Measurements from ENCODE around the gene SORBS1.
"Not testable (repeated sequence)": the region's sequence is repeated elsewhere in the genome, so short reads cannot be mapped to it uniquely, and the experiment has no call there.

The SORBS1 gene

GRCh38 chr10:95493862-95494261 lies 67.3 kb downstream of the SORBS1 start:
- DNase-seq (ENCODE audit: low spot score) (no peak), FAIRE-seq (no peak)

GRCh38 chr10:95487994-95488393 lies 73.2 kb downstream of the SORBS1 start:
- no peak for FAIRE-seq

GRCh38 chr10:95485056-95485844 lies 75.9 kb downstream of the SORBS1 start:
- DNase-seq (ENCODE audit: low spot score) = peak; percentile 60
- FAIRE-seq = peak; percentile 88

More at GRCh38 chr10:95487994-95488393, 73.2 kb downstream of the SORBS1 start:
- no peak for DNase-seq (ENCODE audit: low spot score)

GRCh38 chr10:95482501-95483233 lies 78.5 kb downstream of the SORBS1 start:
- no peak for FAIRE-seq
- no peak for DNase-seq (ENCODE audit: low spot score)

- DNase-seq (ENCODE audit: low spot score) (no peak), FAIRE-seq (no peak)
Measured at GRCh38 chr10:95480901-95481491, 80.2 kb downstream of the SORBS1 start.

- no peak for DNase-seq (ENCODE audit: low spot score)
- FAIRE-seq = no peak
Measured at GRCh38 chr10:95480102-95480900, 80.9 kb downstream of the SORBS1 start.

- DNase-seq (ENCODE audit: low spot score) (no peak), FAIRE-seq (no peak)
Measured at GRCh38 chr10:95478935-95479334, 82.2 kb downstream of the SORBS1 start.

- FAIRE-seq (no peak), DNase-seq (ENCODE audit: low spot score) (no peak)
Measured at GRCh38 chr10:95478185-95478584, 83.0 kb downstream of the SORBS1 start.

- FAIRE-seq = no peak
Measured at GRCh38 chr10:95477175-95477520, 84.0 kb downstream of the SORBS1 start.

GRCh38 chr10:95476469-95477174 lies 84.5 kb downstream of the SORBS1 start:
- DNase-seq (ENCODE audit: low spot score) (no peak), FAIRE-seq (no peak)

More at GRCh38 chr10:95477175-95477520, 84.0 kb downstream of the SORBS1 start:
- no peak for DNase-seq (ENCODE audit: low spot score)

GRCh38 chr10:95475827-95476468 lies 85.2 kb downstream of the SORBS1 start:
- DNase-seq (ENCODE audit: low spot score) (no peak), FAIRE-seq (no peak)

- FAIRE-seq (no peak), DNase-seq (ENCODE audit: low spot score) (no peak)
Measured at GRCh38 chr10:95475003-95475383, 86.2 kb downstream of the SORBS1 start.

- FAIRE-seq (no peak), DNase-seq (ENCODE audit: low spot score) (no peak)
Measured at GRCh38 chr10:95474228-95475002, 86.8 kb downstream of the SORBS1 start.

- FAIRE-seq = no peak
- no peak for DNase-seq (ENCODE audit: low spot score)
Measured at GRCh38 chr10:95472304-95473088, 88.7 kb downstream of the SORBS1 start.

- no peak for FAIRE-seq
Measured at GRCh38 chr10:95469676-95470075, 91.5 kb downstream of the SORBS1 start.

GRCh38 chr10:95469251-95469650 lies 91.9 kb downstream of the SORBS1 start:
- no peak for FAIRE-seq

More at GRCh38 chr10:95469676-95470075, 91.5 kb downstream of the SORBS1 start:
- no peak for DNase-seq (ENCODE audit: low spot score)

GRCh38 chr10:95467642-95468041 lies 93.5 kb downstream of the SORBS1 start:
- DNase-seq (ENCODE audit: low spot score); FAIRE-seq: not testable (repeated sequence)

More at GRCh38 chr10:95469251-95469650, 91.9 kb downstream of the SORBS1 start:
- DNase-seq (ENCODE audit: low spot score) = no peak

GRCh38 chr10:95467162-95467599 lies 94.0 kb downstream of the SORBS1 start:
- FAIRE-seq = no peak
- no peak for DNase-seq (ENCODE audit: low spot score)

- FAIRE-seq = no peak
Measured at GRCh38 chr10:95466436-95466835, 94.7 kb downstream of the SORBS1 start.

More at GRCh38 chr10:95466436-95466835, 94.7 kb downstream of the SORBS1 start:
- DNase-seq (ENCODE audit: low spot score) = no peak
